ENCODE results near the gene CIAO2A. TPM values are rescaled to one million over a fixed set of nuclear protein-coding genes. Genes with fewer than 3 reads are reported as not detected.
A peak's percentile ranks its signal among the peaks of the same experiment; 100 is the strongest.

CIAO2A gene
- total and polyA plus RNA-seq, 10 donors, result 42.2 to 129 (median 74.8) TPM

GRCh38 chr15:64070106-64070505, 23.5 kb downstream of the CIAO2A start:
- H3K9me3 ChIP-seq, result no peaks in the 10 kb centered on the region
- H3K4me1 ChIP-seq, result peaks cover 5 to 64% (median 25%) of the 10 kb centered on the region in 6 donors
- no peak overlapping the region for H3K4me3 ChIP-seq
- DNase-seq, result no peak
- TF ChIP-seq CTCF (IDR thresholded peaks at IDR 0.05 in 8 of 11, conservative IDR thresholded peaks at IDR 0.05 in 3 of 11), result no peak
- TF ChIP-seq POLR2A (IDR thresholded peaks at IDR 0.05), result no peak
- no peak for TF ChIP-seq POLR2AphosphoS5 (IDR thresholded peaks at IDR 0.05)
- peak overlapping the region in 2 of 8 donors; percentile 71 to 72 for H3K27ac ChIP-seq
- intact Hi-C loops (cut with DNase I; ENCODE audit: low total_unique reads), result no loop called here
- no peaks in the 10 kb centered on the region for H3K27me3 ChIP-seq (replicated peaks in 1 of 7)
- H3K36me3 ChIP-seq, result peaks cover 0 to 47% (median 17%) of the 10 kb centered on the region in 6 donors
- 93 to 97% (median 96%) methylated on average over 3 of the region's 3 CpGs for WGBS, 5 donors

GRCh38 chr15:64068133-64068532, 25.5 kb downstream of the CIAO2A start:
- intact Hi-C loops (cut with DNase I; ENCODE audit: low total_unique reads), result loop anchor here (5.0 to 10.0 kb wide), 3 partner anchors 243 to 463 kb away; no protein-coding TSS in a partner anchor

GRCh38 chr15:64067564-64068030, 26.0 kb downstream of the CIAO2A start:
- no peak overlapping the region for H3K4me3 ChIP-seq
- peaks cover 0 to 22% (median 13%) of the 10 kb centered on the region in 6 donors for H3K36me3 ChIP-seq
- DNase-seq, result peak; percentile 76
- no peaks in the 10 kb centered on the region for H3K9me3 ChIP-seq
- TF ChIP-seq POLR2A (IDR thresholded peaks at IDR 0.05), result no peak
- TF ChIP-seq CTCF (IDR thresholded peaks at IDR 0.05 in 8 of 11, conservative IDR thresholded peaks at IDR 0.05 in 3 of 11), result peak; percentile 73 to 93 (median 88)
- TF ChIP-seq POLR2AphosphoS5 (IDR thresholded peaks at IDR 0.05), result peak in 2 of 3 donors; percentile 26 to 34
- H3K27me3 ChIP-seq (replicated peaks in 1 of 7), result no peaks in the 10 kb centered on the region
- peaks cover 5 to 54% (median 23%) of the 10 kb centered on the region in 6 donors for H3K4me1 ChIP-seq
- intact Hi-C loops (cut with DNase I; ENCODE audit: low total_unique reads), result loop anchor here (5.0 to 10.0 kb wide), 3 partner anchors 243 to 463 kb away; no protein-coding TSS in a partner anchor
- WGBS, 5 donors, result 23 to 27% (median 24%) methylated on average over 10 to 11 of the region's 11 CpGs
- H3K27ac ChIP-seq, result peak overlapping the region in 1 of 8 donors; percentile 4

More at GRCh38 chr15:64068133-64068532, 25.5 kb downstream of the CIAO2A start:
- Histone ChIP-seq H3K27me3 (replicated peaks in 1 of 7) (no peaks in the 10 kb centered on the region), H3K4me1 (peaks cover 5 to 60% (median 23%) of the 10 kb centered on the region in 6 donors), H3K4me3 (no peak overlapping the region), H3K9me3 (no peaks in the 10 kb centered on the region), H3K27ac (no peak overlapping the region), H3K36me3 (peaks cover 0 to 27% (median 13%) of the 10 kb centered on the region in 6 donors)
- no peak for DNase-seq
- WGBS, 5 donors, result 67 to 82% (median 72%) methylated on average over 4 of the region's 4 CpGs
- TF ChIP-seq POLR2A (IDR thresholded peaks at IDR 0.05), result no peak
- TF ChIP-seq CTCF (IDR thresholded peaks at IDR 0.05 in 8 of 11, conservative IDR thresholded peaks at IDR 0.05 in 3 of 11), result no peak
- no peak for TF ChIP-seq POLR2AphosphoS5 (IDR thresholded peaks at IDR 0.05)

- TF ChIP-seq POLR2A (IDR thresholded peaks at IDR 0.05) (no peak), CTCF (IDR thresholded peaks at IDR 0.05 in 8 of 11, conservative IDR thresholded peaks at IDR 0.05 in 3 of 11) (no peak), POLR2AphosphoS5 (IDR thresholded peaks at IDR 0.05) (no peak)
- Histone ChIP-seq H3K4me1 (peaks cover 4 to 43% (median 20%) of the 10 kb centered on the region in 6 donors), H3K4me3 (no peak overlapping the region), H3K27me3 (replicated peaks in 1 of 7) (no peaks in the 10 kb centered on the region), H3K9me3 (no peaks in the 10 kb centered on the region), H3K36me3 (peaks cover 0 to 10% (median 4%) of the 10 kb centered on the region in 6 donors), H3K27ac (no peak overlapping the region)
- intact Hi-C loops (cut with DNase I; ENCODE audit: low total_unique reads), result loop anchor here (5.0 to 10.0 kb wide), 3 partner anchors 242 to 462 kb away; no protein-coding TSS in a partner anchor
- DNase-seq, result no peak
- 76 to 88% (median 85%) methylated on average over 1 of the region's 1 CpG for WGBS, 5 donors
Observed at GRCh38 chr15:64066451-64066850, 27.2 kb downstream of the CIAO2A start.

All from spleen (tissue), 11 donors.